ENCODE measurements around the gene COL8A1.

GRCh38 chr3:99843590-99844258 is 205.3 kb downstream of the COL8A1 start:
- TF ChIP-seq VEZF1 (CRISPR knock-in tag; IDR thresholded peaks at IDR 0.05) (no peak), BRD9 (IDR thresholded peaks at IDR 0.05; ENCODE audit: low read depth, partially characterized antibody) (no peak), ZNF121 (CRISPR knock-in tag; conservative IDR thresholded peaks at IDR 0.05) (no peak), FOXP4 (CRISPR knock-in tag; IDR thresholded peaks at IDR 0.05; ENCODE audit: borderline replicate concordance) (no peak), TCF7L2 (IDR thresholded peaks at IDR 0.05; ENCODE audit: low read depth, low read length) (no peak), POLR2A (conservative IDR thresholded peaks at IDR 0.05) (no peak)
